Activated CD4-positive, alpha-beta T cell treated with anti-CD3 and anti-CD28 coated beads for 4 hours (primary cell): ENCODE data around the gene MRPL53.
"Not testable (repeated sequence)": the region's sequence is repeated elsewhere in the genome, so short reads cannot be mapped to it uniquely, and the experiment has no call there.

Experiments
- DNase-seq, 2 donors: peaks; one replicate each; pipeline ENCODE4 v3.0.0-alpha.2; 2020

Gene MRPL53

GRCh38 chr2:74447230-74447999 lies 25.1 kb downstream of the MRPL53 start:
- no peak for DNase-seq

DNA sequence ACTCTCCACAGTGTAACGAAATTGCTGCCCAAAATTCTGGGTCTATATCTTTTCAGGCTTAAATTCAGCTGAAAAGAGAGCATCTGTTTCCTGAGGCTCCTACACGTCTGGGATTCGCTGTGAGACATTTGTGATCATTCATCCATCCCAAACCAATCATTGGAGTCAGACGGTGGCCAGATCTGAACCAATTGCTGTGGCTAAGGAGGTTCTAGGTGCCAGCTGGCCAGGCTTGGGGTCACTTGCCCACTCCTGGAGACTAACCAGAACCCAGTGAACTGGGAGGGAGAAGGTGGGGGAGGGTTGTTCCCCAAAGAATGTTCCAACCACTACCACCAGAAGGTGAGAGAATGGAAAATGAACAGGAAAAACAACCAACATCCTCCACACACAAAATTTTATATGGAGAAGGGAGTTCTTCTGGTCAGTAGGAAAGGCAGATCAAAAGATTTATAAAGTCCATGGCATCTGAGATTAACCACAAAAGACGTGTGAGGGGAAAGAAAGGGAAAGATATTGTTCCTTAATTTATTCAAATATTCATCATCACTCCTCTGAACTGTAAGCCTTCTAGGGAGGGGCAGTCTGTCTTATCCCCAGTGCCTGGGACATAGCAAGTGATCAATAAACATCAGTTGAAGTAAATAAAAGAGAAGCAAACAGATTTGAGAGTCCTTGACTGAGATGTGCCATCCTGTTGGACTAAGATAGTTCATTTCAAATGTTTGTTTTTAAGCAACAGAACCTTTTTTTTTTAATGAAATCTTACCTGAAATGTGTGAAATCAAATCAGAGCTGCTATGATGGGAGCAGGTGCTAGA lies 27.8 kb downstream of the MRPL53 start:
- no peak for DNase-seq

DNA sequence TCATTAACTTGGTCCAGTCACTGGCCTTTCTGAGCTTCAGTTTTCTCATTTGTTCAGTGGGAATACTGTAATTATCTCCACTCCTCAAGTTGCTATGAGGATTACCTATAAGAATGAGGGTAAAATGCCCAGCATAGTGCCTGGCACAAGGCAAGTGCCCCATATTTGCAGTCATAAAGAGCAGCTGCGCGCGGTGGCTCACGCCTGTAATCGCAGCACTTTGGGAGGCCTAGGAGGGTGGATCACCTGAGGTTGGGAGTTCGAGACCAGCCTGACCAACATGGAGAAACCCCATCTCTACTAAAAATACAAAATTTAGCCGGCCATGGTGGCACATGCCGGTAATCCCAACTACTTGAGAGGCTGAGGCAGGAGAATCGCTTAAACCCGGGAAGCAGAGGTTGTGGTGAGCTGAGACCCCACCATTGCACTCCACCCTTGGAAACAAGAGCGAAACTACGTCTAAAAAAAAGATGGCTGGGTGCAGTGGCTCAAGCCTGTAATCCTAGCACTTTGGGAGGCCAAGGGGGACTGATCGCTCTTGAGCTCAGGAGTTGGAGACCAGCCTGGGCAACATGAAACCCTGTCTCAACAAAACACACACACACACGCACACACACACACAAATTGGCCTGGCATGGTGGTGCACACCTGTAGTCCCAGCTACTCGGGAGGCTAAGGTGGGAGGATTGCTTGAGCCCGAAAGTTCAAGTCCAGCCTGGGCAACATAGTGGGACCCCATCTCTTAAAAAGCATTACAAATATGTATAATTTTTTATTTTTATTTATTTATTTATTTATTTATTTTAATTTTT lies 29.8 kb downstream of the MRPL53 start:
- not testable (repeated sequence) for DNase-seq

- DNase-seq: no peak
These were observed 30.6 kb downstream of the MRPL53 start, which contains the start of gene RTKN for GRCh38 chr2:74441690-74442482. Gene RTKN (minus strand): TSS chr2:74441937. CDS start chr2:74441816, 121 bp downstream.

DNA sequence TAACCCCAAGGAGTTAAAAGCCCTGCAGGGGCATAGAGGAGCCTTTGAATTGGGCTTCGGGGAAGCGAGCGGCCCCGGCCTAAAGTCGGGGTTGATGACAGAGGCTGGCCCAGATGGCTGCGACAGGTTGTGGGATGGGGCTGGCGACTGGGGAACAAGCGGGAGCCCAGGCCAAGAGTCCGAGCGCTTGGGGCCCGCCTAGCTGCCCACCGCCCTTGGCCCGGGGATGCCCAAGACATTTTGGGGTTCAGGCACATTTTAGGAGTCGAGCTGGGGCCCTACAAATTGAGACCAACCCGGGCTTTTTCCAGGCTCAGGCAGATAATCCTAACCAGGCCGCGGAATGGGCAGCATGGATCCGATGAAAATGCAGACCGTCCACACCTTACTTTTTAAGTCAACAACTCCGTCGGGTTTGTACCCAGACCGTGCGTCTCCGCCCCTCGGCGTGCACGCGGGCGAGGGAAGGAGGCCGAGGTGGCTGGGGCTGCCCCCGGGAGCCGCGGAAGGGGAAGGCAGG lies 31.2 kb downstream of the MRPL53 start:
- no peak for DNase-seq

- DNase-seq: no peak
These were observed 31.9 kb downstream of the MRPL53 start for GRCh38 chr2:74440378-74441169.

DNA sequence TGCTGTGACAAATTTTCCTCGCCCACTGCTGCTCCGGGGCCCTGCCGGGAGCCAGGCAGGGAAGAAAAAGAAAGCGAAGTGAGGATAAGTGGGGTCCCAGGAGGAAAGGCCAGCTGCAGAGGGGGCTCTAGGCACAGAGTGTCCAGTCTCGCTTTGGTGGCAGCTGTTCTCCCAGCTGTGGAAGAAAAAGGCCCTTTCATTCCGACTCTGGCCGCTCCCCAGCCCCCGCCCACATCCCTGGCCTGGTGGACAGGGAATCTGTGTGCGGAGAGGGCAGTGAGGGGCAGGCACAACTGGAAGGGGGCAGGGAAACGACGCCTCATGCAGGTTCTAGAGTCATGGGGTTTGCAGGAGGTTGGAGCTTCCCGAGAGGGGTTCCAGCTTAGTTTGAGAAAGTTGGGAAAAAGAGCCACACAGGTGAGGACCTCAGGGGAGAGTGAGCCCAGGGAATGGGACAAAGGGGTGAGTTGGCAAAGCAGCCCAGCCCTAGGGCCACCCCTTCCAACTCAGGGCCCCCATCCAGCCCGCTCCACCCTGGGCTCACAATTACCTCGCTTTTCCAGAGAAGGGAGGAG lies 32.6 kb downstream of the MRPL53 start:
- DNase-seq: no peak

DNA sequence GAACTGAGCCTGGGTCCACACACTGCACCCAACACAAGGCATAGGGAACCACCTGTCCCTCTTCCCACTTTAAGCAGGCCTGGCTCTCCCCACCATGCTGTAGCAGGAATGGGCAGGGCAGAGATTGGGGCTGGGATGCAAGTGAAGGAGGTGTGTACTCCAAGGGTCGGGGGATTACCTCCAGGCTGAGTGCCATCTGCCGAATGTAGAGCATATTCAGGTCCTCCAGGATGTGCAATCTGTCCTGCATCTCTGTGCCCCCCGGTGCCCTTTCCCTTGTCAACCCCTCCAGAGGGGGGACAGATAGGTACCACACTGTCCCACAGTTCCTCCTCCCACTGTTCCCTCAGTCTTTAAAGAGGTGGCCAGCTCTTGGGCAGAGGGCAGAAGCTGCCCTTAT lies 33.1 kb downstream of the MRPL53 start:
- no peak for DNase-seq

DNA sequence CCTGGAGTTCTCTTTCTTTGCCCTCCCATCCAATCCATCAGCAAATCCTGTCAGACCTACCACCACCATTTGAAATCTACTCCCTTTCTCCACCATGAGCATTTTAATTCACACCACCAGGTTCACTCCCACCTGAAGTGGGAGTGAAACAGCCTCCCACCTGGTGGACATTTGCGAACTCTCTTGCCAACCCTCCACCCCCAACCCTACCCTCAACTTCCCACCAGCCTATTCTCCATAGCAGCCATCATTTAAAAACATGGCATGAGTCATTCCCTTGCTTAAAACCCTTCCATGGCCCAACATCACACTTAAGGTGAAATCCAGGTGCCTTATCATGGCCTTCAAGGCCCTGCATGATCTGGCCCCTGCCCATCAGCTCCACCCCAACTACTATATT lies 34.2 kb downstream of the MRPL53 start:
- DNase-seq: no peak

- no peak for DNase-seq
These were observed 35.4 kb downstream of the MRPL53 start for GRCh38 chr2:74436848-74437695.

DNA sequence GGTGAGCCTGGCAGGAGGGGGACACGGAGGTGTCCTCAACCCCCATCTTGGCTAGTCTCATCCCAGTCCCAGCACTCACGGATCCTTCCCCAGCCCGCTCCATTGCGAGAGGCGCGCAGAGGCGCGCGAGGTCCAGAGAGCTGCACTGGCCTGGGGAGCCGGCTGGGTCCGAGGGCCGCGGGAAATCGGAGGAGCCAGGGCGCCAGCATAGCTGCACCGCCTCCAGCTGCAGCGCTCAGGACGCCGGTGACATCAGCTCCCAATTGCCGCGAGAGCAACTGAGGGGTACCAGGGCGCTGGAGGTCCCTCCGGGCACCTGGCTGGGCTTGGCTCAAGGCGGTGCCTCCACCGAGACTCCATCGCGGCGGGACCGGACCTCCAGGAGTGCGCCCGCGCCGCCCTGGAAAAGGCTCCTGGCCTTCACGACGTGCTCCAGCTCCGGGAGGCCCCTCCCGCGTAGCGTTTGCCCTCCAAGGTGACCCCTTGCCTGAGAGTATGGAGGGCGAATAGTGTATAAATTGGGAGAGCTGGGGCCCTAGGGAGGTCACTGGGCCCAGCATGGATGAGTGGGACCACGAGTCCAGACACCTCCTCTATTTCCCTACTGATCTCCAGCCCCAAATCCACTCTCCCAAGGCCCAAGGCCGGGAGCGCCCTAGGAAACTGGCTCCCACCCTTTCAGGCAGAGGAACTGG lies 36.2 kb downstream of the MRPL53 start:
- no peak for DNase-seq

DNA sequence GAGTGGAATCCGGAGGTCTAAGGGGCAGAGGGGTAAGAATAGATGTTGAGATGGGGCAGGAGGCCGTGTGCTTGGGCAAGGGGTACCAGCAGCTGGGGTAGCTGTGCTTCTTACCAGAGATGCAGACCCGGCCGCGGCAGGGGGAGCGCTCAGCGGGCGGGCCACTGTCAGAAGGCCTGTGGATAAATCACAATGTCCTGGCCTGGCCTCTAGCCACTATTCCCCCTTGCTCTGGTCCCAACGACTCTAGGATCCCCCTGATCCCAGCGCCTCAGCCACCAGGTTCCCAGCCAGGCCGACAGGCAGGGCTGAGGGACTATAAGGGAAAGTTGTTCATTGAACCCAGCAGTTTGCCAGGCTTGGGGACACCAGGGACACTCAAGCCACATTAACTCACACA lies 42.0 kb downstream of the MRPL53 start:
- no peak for DNase-seq

DNA sequence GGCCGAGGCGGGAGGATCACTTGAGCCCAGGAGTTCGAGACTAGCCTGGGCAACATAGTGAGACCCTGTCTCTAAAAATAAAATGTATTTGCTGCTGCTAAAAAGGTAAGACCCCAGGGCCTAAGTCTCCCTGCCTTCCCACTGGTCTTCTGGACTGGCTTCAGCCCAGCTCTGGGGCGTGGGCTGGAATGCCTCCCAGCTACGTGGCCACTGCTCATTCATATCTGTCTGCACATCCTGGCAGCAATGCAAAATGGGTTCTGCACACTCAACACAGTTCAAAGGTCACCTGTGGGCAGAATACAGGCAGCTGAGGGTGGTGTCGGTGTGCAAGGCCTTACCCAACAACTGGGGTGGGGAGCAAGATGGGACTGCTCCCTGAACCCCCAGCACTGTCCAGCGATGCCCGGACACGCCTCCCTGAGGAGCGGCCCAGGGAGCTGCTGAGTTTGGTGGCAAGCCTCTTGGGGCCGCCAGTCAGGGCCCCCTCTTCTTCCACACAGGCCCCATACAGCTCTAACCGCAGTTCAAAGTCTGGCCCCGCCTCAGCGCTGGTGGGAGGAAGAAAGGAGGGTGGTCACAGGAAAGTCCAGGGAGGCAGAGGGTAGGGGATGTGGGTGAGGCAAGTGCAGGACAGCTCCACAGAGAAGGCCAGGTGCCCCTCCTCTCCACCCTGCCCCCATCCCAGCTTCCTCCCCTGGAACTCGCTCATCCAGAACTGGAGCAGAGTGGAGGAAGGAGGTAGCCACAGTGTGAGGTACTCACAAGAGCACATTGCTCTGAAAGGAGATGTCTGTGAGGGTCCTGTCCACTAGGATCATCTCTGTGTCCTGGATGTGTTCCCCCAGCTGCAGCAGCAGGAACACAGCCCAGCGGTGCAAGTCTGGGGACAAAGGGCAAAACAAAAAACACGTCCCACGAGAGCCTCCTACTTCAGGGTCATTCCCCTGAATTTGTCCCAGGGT lies 42.7 kb downstream of the MRPL53 start:
- no peak for DNase-seq

DNA sequence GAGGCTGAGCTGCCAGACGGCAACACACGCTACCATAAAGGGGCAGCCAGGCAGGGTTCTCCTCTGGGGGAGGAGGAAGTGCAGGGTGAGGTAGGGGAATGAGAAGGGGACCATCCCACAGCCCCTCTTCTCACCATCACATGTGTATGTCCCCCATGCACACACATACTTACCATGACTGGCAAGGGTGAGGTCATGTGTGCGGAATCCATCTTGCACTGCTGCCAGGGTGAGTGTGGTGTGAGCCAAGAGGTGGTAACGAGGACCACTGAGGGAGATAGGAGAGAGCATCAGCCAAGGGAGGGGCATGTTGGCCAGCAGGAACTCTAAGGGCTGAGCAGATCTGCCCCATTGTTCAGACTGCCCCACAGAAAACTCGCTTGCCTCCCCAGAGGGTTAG lies 43.8 kb downstream of the MRPL53 start:
- DNase-seq: no peak

- DNase-seq: no peak
These were observed 44.9 kb downstream of the MRPL53 start for GRCh38 chr2:74427551-74427950.

DNA sequence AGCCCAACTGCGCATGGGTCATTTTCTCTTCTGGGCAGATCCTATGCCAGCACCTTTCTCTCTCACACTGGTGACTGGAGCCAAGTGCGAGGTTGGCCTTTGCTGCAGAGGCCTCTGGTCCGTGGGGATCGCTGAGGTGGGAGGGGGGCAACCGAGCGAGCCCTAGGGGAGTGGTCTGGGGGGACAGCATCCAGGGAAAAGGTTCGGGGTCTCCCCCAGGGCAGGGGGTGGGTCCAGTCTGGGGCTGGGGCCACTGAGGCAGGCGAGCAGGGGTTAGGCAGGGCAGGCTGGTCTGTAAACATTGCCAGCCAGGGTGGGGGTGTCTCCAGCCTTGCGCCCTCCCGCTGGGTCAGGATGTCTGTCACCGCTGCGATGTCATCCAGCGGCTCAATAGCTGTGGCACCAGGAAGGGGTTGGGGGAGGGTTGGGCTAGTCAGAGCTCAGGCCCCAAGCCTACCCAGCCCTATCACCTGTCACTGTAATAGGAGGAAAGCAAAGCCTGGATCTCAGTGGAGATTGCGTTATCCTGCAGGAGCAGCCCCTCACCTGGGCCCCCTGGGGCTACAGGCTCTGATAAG lies 46.2 kb downstream of the MRPL53 start:
- no peak for DNase-seq

- DNase-seq: no peak
These were observed 47.0 kb downstream of the MRPL53 start for GRCh38 chr2:74425523-74425922.

DNA sequence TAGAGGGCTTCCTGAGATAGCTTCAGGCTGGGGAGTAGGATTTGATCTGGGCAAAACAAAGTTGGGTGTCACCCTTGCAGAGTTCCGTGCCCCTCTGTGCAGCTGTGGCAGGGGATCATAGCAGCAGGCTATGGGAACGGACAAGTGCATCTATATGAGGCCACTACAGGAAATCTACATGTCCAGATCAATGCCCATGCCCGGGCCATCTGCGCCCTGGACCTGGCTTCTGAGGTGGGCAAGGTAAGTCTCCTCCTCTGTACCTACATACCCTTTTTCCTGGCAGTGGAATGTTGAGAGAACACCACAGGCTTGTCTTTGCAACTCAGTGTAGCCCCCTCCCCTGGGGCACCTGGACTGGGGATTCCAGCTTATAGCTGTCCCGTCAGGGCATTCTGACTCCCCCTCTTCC lies 47.5 kb downstream of the MRPL53 start:
- DNase-seq: no peak
